ENCODE measurements around the gene GAST.

The GAST gene

DNA sequence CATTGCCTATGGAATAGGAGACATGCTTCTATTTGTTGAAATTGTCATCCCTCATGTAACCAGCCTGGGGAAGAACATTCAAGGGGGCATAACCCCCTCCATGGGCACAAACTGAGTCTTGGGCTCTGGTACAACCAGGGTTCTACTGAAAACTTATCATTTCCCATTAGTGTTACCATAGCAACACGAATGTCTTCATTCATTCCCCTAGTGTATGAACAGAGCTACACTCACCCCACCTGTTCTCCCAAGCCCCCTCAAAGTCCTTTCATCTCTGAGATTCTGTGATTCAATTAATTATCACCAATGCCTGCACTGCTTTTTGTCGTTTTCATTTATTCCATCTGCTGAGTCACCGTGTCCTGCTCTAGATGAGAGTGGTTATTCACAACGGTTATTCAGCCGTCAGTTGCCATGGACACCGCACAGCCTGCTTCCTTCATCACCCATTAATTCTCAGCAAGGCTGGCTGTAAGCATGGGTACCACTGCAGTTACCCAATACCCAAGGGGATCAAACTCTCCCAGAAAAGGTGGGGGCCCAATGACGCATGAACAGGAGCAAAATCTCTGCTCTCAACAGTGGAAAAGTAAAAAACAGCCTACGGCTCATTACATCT lies 1.6 kb upstream of the GAST start:
- peak in 6 of 14 donors; percentile 4 to 68 (median 20) for DNase-seq

DNA sequence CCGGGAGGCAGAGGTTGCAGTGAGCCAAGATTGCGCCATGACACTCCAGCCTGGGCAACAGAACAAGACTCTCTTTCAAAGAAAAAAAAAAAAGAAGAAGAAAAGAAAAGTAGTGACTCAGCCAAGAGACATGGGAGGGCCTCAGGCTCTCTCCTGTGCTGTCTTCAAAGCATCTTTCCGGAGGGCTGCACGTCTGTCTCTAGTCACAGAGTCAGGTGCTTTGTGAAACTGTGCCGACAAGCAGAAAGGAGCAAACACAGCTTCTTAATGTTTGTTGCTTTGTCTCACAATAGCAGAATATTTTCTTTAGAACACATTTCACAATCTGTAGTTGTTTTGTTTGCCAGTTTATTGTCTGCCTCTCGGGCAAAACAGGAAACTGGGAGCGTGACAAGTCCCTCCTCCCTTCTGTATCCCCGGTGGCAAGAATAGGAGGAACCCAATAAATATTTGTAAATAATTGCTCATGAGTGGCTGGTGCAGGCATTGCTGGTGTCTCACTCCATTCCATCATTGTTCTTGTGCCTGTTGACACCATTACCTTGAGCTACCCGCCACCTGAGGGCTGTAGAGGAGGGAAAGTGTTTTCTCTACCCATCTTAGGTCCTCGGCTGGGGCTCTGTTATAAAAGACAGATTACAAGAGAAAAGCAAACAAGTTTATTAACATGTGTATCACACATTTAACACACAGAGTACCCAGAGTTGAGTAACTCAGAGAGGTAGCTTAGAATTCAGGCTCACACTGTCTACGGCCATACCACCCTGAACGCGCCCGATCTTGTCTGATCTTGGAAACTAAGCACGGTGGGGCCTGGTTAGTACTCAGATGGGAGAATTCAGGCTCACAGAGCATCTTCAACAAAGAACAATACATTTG lies 5.5 kb downstream of the GAST start:
- peak in 5 of 14 donors; percentile 19 to 46 (median 44) for DNase-seq

DNA sequence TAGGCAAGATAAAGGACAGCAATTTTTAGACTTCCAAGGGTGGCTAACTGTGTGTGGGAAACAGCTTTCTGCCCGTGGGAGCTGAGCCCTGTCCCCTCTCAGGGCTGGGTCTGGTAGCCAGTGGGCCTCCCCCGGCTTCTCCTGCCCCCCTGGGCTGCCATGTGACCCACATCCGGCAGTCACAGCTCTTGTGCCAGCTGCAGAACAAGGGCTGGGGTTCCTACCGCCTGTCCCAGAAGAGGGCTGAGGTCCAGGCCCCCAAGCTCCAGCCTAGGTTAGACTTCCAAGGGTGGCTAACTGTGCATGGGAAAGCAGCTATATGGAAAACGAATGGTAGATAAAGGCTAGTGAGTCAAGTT lies 6.1 kb downstream of the GAST start:
- DNase-seq = peak in 7 of 14 donors; percentile 9 to 35 (median 23)

DNA sequence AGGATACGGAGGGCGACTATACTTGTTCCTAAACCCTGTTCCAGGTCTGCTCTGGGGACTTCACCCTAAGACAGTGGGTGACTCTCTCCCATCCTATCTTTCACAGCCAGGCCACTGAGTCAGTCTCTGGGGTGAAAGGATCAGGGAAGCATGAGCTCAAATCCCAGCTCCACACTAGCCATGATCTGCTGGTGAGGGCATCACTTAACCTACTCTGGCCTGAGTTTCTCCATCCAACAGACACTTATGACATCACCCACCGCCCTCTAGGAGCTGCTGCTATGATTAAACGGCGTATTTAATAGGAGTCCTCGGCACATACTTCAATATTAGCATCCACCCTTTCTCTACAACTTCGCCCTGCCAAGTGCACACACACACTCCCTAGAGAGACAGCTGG lies 10.1 kb downstream of the GAST start:
- no peak for DNase-seq

DNA sequence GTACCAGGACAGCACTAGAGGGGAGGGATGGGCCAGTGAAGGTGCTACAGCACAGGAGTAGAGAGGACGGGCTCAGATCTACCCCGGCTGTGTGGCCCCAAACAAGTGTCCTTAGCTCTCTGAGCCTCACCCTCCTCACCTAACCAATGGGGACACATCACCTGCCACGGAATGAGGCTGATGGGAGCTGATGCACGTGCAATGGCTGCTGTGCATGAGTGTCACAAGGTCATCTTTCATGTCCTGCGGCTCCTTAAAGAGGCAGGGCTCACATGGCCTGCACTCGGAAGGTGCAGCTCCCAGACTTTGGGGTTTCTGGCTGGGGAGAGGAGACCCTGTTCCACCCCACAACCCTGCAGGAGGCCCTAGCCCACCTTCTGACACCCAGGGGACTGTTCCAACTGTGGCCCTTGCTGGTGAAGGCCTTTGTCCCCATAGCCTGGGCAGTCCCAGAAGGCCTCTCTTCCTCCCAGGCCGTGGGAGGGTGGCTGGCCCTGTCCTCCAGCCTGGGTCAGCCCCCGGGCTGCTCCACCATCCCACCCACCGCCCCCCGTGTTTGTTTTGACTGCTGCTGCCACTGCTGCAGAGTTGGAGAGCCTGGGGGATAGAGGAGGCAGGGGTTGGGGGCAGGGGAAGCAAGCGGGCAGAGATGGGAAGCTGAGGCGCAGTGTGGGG lies 11.8 kb downstream of the GAST start:
- no peak for DNase-seq

DNA sequence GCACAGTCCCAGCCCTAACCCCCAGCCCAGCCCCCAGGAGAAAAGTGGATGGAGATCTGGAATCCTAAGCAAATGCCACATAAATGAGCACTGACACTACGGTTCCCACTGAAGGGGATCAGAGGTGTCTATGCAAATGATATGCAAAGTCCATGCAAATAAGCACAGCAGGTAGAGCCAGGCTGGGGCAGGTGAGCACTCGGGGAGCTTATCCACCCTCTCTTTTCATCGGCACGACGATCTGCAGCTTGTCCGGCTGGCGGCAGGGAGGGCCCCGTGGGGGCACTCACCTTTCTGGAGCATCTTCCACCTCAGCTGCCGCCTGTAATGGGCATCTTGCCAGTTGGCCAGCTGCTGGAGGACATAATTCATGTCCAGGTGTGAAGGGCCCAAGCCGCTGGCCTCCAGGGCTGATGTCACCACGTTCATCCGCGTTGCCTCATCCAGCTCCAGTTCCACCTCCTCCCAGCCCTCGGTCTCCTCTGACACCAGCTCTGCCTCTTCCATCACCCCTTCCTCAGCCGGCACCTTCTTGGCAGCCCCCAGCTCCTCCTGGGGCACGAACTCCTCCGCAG lies 12.4 kb downstream of the GAST start:
- no peak for DNase-seq

DNA sequence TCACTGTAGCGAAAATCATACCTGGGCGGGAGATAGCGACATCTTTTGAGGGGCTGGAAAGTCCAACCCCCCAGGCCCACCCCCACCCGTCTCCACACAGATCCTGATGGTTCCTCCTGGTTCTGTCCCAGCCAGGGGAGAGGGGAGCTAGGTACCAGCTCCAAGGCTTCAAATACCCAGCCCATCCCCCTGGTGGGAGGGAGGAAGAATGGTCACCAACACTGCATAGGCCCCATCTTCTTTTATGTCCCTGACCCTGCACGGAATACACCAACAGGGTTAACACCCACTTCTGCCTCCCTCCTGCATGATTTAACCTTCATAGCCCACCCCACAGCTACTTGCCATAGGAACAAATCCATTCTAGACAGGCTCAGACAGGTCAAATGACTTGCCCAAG lies 13.0 kb downstream of the GAST start:
- no peak for DNase-seq

DNA sequence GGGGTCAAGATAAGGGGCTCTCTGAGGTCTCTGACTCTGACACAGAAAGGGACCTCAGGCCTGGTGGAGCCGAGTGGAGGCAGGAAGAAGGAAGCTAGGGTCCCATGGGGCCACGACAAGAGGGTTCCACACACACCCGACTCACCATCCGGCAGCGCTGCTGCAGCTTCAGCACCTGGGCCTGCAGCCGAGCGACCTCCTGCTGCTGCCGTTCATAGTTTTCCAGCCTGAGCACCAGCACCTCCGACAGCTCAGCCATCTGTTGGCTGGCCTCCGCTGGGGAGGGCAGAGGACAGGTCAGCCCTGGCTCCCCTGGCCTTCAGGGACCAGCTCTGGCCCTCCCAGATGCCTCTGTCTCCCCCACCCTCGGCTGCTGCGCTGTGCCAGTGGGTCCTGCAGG lies 15.9 kb downstream of the GAST start:
- DNase-seq = no peak

DNA sequence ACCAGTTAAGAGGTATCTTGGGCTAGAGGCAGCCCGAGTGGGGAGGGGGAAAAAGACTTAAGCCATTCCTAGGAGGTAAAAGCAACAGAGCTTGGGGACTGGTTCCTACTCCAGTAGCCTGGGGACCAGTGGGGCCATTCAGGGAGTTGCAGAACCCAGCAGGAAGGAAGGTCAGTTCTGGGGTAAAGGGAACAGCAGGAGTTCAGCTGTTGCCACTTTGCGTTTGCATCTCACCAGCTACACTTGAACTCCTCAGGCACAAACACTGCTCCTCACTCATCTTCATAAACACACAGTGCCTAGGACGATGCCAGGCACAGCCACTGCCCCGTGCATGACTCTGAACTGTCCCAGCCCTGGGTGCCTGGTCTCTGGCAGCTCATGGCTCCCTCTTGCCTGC lies 18.3 kb downstream of the GAST start:
- no peak for DNase-seq

DNA sequence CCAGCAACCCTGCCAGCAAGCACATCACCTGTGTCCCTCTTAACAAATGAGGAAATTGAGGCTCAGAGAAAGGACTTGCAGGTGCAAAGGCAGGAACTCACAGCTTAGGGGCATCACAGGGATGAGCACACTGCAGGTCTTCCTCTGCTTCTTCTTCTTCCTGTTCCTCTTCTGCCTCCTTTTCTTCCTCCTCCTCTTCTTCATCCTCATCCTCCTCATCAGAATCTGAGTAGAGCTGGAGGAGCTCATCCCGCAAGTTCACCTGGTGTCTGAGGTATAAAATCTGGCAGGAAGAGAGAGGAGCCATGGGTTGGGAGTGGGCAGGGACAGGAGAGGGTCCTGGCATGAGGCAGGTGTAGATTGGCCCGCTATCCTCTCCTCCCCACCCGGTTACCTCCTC lies 19.7 kb downstream of the GAST start:
- no peak for DNase-seq

DNA sequence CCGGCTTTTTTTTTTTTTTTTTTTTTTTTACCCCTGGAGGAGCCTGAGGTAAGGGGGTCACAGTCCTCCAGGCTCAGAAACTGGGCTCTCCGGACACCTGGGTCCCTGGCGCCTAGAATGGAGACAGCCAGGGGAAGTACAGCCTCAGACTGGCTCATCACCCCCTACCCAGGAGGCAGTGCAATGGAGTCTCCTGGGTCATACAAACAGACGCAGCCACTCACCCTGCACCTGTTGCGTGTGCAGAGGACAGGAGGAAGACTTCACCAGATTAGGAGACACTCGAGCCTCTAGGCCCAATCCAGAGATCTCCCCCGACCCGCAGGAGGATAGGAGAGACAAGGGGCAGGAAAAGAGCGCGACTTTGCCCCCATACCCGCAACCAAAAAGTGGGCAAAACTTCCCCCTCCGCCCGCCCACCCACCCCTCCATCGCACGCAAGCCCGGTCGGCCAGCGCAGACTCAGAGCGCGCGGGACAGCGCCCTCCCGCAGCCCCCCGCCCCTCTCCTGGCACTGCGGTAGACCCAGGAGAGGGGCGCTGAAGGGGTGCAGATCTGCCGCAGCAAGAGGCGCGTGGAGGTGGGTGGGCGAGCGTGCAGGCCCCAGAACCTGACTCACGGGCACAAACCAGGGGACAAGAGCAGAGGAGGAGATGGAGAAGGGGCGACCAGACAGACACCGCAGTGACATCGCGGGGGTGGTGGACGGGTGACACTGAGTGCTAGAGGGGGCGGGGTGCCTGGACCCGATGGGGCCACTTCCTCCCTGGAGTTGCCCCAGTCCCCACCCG lies 21.4 kb downstream of the GAST start:
- no peak for DNase-seq

DNA sequence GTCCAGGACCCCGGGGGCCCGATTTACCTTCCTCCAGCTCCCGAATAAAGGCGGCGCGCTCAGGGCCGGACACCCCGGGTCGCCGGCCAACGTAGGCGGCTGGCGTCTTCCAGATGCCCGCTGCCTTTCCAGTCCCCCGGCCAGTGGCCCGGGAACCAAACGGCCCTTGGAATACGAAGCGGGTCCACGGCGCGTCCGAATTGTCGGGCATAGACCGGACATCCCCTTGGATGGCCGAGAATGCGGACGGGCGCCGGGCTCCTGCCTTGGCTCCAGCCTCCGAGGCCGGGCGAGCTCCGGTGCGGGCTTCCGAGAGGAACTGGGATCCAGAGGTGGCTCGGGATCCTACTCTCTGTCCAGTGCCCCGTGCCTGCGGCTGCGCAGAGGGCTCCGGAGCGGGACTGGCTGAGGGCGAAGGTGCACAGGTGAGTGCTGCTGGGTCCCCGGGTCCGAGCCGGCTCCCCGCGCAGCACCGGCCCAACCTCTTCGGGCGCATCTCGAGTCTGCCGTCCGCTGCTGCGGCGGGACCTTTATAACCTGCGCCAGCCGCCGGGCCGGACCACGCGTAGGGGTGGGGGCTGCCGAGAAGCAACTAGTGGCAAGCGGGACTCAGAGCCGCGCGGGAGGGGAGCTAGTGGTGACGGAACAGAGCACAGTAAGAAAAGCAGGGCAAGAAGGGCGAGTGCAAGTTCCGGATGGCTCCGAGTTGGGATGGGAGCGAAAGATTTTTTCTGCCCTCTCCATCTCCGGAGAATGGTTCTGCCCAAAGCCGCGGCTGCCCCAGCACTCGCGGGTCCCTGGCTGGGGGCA lies 22.2 kb downstream of the GAST start, which contains the start of gene HAP1:
Gene HAP1, minus strand, starts transcription at position 505 of the 810 bp plus-strand sequence. Its CDS starts 9 bp downstream, at position 496.
- DNase-seq = peak in 7 of 14 donors; percentile 2 to 37 (median 24)

DNA sequence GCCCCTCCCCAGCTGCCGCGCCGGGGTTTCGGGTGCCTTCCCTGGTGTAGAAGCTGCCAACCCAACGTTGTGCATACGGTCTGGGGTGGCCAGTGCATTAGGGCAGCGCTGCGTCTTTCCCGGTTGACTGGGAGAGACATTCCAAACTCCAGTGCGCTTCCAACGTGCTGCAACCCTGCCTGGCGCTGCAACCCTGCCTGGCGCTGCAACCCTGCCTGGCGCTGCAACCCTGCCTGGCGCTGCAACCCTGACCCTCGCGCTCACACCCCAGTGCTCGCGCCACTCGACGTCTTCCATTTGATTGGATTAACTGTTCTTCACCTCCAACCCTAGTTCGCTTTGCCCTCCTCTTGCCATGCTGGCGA lies 22.8 kb downstream of the GAST start:
- no peak for DNase-seq

DNA sequence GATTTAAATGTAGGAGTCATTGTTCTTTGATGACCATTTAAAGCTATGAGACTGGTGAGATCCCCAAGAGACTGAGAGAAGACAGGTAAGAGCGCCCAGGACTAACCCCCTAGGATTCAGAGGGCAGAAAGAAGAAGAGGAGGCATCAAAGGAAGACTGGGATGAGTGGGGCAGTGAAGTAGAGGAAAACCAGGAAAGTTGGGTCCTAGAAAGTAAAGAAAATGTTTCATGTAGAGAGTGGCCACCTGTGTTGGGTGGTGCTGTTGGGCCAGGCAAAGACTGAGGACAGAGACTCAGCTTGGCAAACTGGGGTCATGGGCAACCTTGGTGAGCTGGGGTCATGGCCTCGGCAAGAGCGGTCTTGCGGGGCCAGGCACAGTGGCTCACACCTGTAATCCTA lies 23.6 kb downstream of the GAST start:
- DNase-seq = no peak

DNA sequence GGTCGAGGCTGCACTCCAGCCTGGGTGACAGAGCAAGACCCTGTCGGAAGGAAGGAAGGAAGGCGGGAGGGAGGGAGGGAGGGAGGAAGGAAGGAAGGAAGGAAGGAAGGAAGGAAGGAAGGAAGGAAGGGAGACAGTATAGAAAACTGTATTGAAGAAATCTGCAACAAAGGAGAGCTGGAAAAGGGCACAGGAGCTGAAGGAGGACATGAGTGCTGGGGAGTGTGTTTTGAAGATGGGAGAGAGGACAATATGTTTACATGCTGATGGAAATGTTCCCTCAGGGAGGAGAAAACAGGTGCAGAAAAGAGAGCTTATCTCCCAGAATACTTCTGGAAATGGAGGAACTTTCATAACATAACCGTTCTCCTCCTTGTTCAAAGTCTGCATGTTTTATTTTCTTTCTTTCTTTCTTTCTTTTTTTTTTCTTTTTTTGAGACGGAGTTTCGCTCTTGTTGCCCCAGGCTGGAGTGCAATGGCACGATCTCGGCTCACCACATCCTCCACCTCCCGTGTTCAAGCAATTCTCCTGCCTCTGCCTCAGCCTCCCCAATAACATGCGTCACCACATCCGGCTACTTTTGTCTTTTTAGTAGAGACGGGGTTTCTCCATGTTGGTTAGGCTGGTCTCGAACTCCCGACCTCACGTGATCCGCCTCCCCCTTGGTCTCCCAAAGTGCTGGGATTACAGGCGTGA lies 25.0 kb downstream of the GAST start:
- DNase-seq = no peak

DNA sequence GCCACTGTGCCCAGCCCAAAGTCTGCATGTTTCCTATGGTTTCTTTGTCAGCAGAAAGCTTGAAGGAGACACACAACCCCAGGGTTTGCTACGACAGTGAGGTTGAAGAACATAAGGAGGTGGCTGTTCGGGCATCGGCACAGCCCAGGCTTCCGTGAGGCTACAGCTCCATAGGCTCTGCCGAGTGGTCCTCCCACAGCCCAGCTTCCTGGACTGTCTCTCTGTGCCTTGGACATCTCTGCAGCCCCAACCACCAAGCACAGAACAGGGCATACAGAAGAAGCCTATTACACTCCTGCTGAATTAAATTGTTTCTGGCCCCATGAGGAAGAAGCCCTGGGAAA lies 25.5 kb downstream of the GAST start:
- DNase-seq = no peak

DNA sequence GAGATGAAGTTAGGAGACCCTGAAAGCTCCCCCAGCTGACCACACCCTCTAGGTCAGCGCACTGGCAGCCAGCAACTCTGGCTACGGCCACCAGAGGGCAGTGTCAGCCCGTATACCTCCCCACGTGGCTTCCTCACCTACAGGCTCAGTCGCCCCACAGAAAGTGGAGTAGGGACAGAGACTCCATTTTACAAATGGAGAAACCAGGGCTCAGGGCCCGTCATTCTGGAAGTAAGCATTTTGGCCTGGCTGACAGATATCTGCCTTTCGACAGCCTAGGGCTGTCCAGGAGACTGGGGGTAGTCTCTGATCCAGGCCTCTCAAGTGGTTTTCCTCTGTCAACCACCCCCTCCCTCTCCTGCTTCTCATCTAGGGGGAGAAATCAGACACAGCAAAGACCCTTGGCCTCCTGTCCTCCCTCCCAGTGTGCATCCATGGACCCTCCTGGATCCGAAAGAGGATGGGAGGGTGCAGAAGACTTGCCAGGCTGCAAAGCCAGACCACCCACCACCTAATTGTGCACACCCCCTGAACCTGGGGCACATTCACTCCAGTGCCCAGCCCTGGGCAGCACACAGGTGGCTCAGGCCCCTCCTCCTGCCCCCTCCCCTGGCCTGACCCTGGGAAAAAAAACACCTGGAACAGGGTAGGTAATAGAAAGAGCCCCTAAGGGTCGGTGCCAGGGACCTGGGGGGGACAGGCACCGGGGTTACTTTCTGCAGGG lies 26.1 kb downstream of the GAST start:
- peak in 13 of 14 donors; percentile 4 to 80 (median 53) for DNase-seq

DNA sequence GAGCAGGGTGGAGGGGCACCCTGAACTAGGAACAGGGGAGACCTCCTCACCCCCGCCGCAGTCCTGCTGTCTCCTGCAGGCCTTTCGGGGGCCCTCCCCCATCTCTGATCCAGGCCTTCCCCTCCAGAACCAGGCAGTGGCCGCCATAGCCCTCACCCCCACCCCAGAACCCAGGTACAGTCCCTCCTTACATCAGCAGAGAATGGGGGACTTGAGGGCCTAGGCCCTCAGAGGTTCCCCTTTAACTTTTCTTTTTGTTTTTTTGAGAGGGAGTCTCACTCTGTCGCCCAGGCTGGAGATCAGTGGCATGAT lies 26.6 kb downstream of the GAST start:
- no peak for DNase-seq

DNA sequence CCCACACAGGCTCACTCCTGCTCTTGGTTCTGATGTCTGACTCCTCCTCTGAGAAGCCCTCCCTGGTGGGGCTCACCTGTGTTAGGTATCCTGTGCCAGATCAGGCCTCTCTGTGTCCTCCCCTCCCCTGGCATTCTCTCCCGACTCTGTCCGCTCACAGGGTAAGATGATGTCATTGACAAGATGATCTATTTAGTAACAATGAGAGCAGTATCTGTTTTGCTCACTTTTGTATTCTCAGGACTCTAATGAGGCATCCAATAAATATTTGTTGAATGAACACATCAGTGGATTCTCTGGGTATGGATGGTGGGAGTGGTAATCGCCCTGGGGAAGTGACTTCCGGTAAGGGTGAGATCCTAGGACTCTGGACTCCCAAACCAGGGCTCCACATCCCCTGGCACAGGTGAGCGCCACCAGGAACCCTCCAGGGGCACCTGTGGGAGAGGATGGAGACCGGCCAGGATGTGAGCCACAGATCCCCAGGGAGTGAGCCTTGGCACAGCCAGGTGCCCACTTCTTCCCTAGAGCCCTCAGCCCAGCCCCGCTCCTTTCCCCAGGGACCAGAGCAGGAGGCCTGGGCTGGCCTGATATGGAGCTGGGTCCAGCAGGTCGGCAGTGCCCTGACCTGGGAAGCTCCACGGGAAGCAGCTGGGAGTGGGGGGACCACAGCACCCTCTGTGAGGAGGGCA lies 27.7 kb downstream of the GAST start:
- no peak for DNase-seq

DNA sequence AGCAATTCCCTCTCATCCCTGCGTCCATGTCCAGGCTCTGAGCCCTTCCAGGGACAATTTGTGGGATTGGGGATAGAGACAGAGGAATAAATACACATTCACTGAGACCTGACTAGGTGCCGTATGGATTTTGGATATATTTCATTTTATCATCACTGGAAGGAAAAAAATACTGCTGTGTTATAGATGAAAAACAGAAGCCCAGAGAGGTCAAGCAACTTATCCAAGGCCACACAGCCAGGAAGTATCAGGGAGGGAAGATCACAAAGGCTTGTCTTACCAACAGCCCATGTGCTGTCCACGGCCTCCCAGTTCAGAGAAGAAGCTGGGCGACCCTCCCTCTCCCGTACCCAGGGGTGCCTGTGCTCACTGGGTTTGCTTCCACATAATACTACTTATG lies 28.4 kb downstream of the GAST start:
- DNase-seq = no peak

Measured in C1 segment of cervical spinal cord (tissue), 14 donors.